ENCODE data around the gene NSMCE3.

NSMCE3 gene

GRCh38 chr15:29270169-29270955 is 740 bp upstream of the NSMCE3 start:
- Histone ChIP-seq H3K27me3 (ENCODE audit: control insufficient read depth in 1 of 2, insufficient read depth in 2 of 2, low read length in 2 of 2) (no peaks in the 10 kb centered on the region), H3K9me3 (ENCODE audit: control insufficient read depth in 2 of 2, low read length in 2 of 2) (no peaks in the 10 kb centered on the region), H3K36me3 (ENCODE audit: control insufficient read depth in 2 of 2, insufficient read depth in 2 of 2, low read length in 2 of 2) (no peaks in the 10 kb centered on the region), H3K4me3 (ENCODE audit: low read length in 2 of 2) (peak overlapping the region; percentile 82 to 98), H3K9ac (ENCODE audit: low read length in 2 of 2) (peak overlapping the region; percentile 90 to 92), H3K27ac (ENCODE audit: low read length) (peak overlapping the region; percentile 93), H3K4me1 (ENCODE audit: control insufficient read depth, insufficient read depth, low read length) (peaks cover 6% of the 10 kb centered on the region)

DNA sequence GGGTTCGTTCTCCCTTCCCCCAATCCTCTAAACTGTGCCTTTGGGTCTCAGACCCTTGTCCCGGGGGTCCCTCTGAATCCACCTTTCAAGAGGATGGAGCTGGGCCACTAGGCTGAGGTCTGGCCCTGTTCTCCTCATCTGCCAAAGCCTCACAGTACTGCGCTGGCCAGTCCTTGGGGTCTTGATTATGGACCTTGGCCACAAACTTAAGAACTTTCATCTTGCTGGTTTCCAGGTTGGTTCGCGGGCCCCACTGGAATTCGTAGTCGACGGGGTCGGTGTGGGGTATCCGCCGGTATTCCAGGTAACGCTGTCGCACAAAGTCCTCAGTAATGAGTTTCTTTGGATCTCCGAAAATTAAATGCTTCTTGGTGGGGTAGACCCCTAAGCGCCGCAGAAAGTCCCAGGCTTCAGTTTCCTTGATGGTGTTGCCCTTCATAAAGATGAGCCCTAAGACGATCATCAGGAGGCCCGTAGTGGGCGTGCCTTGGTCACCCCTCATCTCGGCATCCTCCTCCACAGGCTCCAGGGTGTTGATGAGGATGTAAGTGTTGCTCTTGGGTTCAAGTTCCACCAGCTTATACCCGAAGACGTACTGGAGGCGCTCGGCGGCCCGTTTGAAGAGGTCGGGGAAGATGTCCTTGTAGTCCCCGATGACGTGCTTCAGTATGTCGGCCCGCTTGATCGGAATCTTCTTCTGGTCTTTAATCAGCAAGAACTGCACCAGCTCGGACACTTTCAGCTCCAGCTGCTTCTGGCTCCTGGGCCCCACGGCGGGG is 727 bp downstream of the NSMCE3 start:
- Histone ChIP-seq H3K9ac (ENCODE audit: low read length in 2 of 2) (peak overlapping the region; percentile 90 to 92), H3K9me3 (ENCODE audit: control insufficient read depth in 2 of 2, low read length in 2 of 2) (no peaks in the 10 kb centered on the region), H3K4me1 (ENCODE audit: control insufficient read depth, insufficient read depth, low read length) (peaks cover 6% of the 10 kb centered on the region)

GRCh38 chr15:29266052-29266582 is 3.5 kb downstream of the NSMCE3 start:
- Histone ChIP-seq H3K9me3 (ENCODE audit: control insufficient read depth in 2 of 2, low read length in 2 of 2) (no peaks in the 10 kb centered on the region), H3K9ac (ENCODE audit: low read length in 2 of 2) (no peak overlapping the region)

More for the DNA sequence above, 727 bp downstream of the NSMCE3 start:
- H3K27me3 ChIP-seq (ENCODE audit: control insufficient read depth in 1 of 2, insufficient read depth in 2 of 2, low read length in 2 of 2) = no peaks in the 10 kb centered on the region
- H3K4me3 ChIP-seq (ENCODE audit: low read length in 2 of 2) = peak overlapping the region; percentile 82 to 98
- peak overlapping the region; percentile 93 for H3K27ac ChIP-seq (ENCODE audit: low read length)
- no peaks in the 10 kb centered on the region for H3K36me3 ChIP-seq (ENCODE audit: control insufficient read depth in 2 of 2, insufficient read depth in 2 of 2, low read length in 2 of 2)

DNA sequence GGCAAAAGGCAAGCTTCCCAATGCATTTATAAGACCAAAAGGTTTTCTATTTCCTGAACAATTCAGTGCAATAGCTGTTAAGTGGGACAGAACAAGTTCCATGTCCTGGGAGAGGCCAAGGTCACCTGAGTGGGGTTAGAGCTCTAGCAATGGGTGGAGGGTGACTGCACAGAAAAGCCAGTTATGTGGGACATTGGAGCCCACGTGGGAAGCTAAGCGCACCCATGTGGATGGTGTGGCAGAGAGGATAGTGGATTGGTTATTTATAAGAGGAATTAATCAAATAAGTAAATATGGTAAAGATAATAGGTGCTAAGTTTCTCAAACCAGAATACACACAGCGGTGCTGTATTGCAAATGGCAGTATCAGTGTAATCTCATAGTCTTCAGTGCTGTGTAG is 6.3 kb downstream of the NSMCE3 start:
- H3K4me3 ChIP-seq (ENCODE audit: low read length in 2 of 2) = no peak overlapping the region
- no peaks in the 10 kb centered on the region for H3K27me3 ChIP-seq (ENCODE audit: control insufficient read depth in 1 of 2, insufficient read depth in 2 of 2, low read length in 2 of 2)
- no peak overlapping the region for H3K27ac ChIP-seq (ENCODE audit: low read length)
- H3K9me3 ChIP-seq (ENCODE audit: control insufficient read depth in 2 of 2, low read length in 2 of 2) = no peaks in the 10 kb centered on the region
- H3K36me3 ChIP-seq (ENCODE audit: control insufficient read depth in 2 of 2, insufficient read depth in 2 of 2, low read length in 2 of 2) = no peaks in the 10 kb centered on the region
- no peak overlapping the region for H3K9ac ChIP-seq (ENCODE audit: low read length in 2 of 2)
- H3K4me1 ChIP-seq (ENCODE audit: control insufficient read depth, insufficient read depth, low read length) = no peaks in the 10 kb centered on the region

More at GRCh38 chr15:29266052-29266582, 3.5 kb downstream of the NSMCE3 start:
- peaks cover 6% of the 10 kb centered on the region for H3K4me1 ChIP-seq (ENCODE audit: control insufficient read depth, insufficient read depth, low read length)
- no peak overlapping the region for H3K4me3 ChIP-seq (ENCODE audit: low read length in 2 of 2)
- H3K36me3 ChIP-seq (ENCODE audit: control insufficient read depth in 2 of 2, insufficient read depth in 2 of 2, low read length in 2 of 2) = no peaks in the 10 kb centered on the region
- H3K27me3 ChIP-seq (ENCODE audit: control insufficient read depth in 1 of 2, insufficient read depth in 2 of 2, low read length in 2 of 2) = no peaks in the 10 kb centered on the region
- H3K27ac ChIP-seq (ENCODE audit: low read length) = no peak overlapping the region

DNA sequence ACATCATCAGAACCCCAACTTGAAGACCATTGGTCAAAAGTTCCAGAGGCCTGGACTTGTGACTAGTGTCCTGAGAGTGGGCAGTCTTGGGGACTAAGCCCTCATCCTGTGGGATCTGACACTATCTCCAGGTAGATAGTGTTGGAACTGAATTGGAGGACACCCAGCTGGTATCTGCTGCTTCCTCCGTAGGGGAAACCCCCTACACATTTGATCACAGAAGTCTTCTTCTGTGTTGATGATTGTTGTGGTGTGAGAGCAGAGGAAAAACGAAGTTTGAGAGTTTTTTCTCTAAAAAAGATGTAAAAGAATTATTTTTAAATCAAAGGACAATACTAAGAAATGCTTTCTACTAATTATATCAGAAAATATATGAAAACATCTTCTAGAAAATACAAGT is 6.9 kb downstream of the NSMCE3 start:
- H3K4me3 ChIP-seq (ENCODE audit: low read length in 2 of 2) = no peak overlapping the region
- no peaks in the 10 kb centered on the region for H3K27me3 ChIP-seq (ENCODE audit: control insufficient read depth in 1 of 2, insufficient read depth in 2 of 2, low read length in 2 of 2)
- H3K4me1 ChIP-seq (ENCODE audit: control insufficient read depth, insufficient read depth, low read length) = no peaks in the 10 kb centered on the region

DNA sequence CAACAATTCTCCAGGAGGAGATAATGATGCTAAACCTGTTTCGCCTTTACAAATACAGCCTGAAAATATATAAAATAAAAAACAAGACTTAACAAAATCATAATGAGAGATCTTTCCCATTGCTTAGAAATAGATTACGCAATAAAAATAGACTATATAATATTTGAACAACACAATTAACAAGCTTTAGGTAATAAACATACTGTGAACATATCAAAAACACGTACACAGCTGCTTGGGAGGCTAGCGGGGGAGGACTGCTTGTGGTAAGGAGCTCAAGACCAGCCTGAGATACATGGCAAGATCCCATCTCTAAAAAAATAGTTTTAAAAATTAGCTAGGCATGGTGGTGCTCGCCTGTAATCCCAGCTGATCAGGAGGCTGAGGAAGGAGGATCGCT is 8.7 kb downstream of the NSMCE3 start:
- Histone ChIP-seq H3K36me3 (ENCODE audit: control insufficient read depth in 2 of 2, insufficient read depth in 2 of 2, low read length in 2 of 2) (no peaks in the 10 kb centered on the region), H3K4me1 (ENCODE audit: control insufficient read depth, insufficient read depth, low read length) (no peaks in the 10 kb centered on the region), H3K9me3 (ENCODE audit: control insufficient read depth in 2 of 2, low read length in 2 of 2) (no peaks in the 10 kb centered on the region), H3K27ac (ENCODE audit: low read length) (no peak overlapping the region), H3K4me3 (ENCODE audit: low read length in 2 of 2) (no peak overlapping the region), H3K9ac (ENCODE audit: low read length in 2 of 2) (no peak overlapping the region), H3K27me3 (ENCODE audit: control insufficient read depth in 1 of 2, insufficient read depth in 2 of 2, low read length in 2 of 2) (no peaks in the 10 kb centered on the region)

More for the DNA sequence above, 6.9 kb downstream of the NSMCE3 start:
- Histone ChIP-seq H3K36me3 (ENCODE audit: control insufficient read depth in 2 of 2, insufficient read depth in 2 of 2, low read length in 2 of 2) (no peaks in the 10 kb centered on the region), H3K27ac (ENCODE audit: low read length) (no peak overlapping the region), H3K9ac (ENCODE audit: low read length in 2 of 2) (no peak overlapping the region), H3K9me3 (ENCODE audit: control insufficient read depth in 2 of 2, low read length in 2 of 2) (no peaks in the 10 kb centered on the region)

- H3K9me3 ChIP-seq (ENCODE audit: control insufficient read depth in 2 of 2, low read length in 2 of 2) = no peaks in the 10 kb centered on the region
Observed at GRCh38 chr15:29259233-29259632, 10.4 kb downstream of the NSMCE3 start.

DNA sequence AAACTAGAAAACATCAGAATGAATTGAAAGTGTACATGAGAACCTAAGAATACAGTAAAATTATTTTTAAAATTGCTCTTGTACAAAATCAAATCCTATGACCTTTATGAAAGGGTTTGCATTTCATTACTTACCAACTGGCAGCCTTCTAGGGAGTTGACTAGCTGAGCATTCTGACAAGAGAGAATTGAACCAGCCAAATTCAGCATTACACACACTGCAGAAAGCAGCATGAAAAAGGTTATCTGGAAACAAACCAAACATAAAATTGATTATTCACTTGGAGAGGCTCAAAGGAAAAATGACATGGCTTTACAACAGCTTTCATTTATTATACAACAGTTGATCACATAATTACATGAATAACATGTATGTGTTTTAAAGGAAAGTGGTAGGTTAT is 17.4 kb downstream of the NSMCE3 start:
- Histone ChIP-seq H3K4me3 (ENCODE audit: low read length in 2 of 2) (no peak overlapping the region), H3K4me1 (ENCODE audit: control insufficient read depth, insufficient read depth, low read length) (no peaks in the 10 kb centered on the region), H3K9ac (ENCODE audit: low read length in 2 of 2) (no peak overlapping the region), H3K27ac (ENCODE audit: low read length) (no peak overlapping the region), H3K9me3 (ENCODE audit: control insufficient read depth in 2 of 2, low read length in 2 of 2) (no peaks in the 10 kb centered on the region), H3K27me3 (ENCODE audit: control insufficient read depth in 1 of 2, insufficient read depth in 2 of 2, low read length in 2 of 2) (no peaks in the 10 kb centered on the region), H3K36me3 (ENCODE audit: control insufficient read depth in 2 of 2, insufficient read depth in 2 of 2, low read length in 2 of 2) (no peaks in the 10 kb centered on the region)

More at GRCh38 chr15:29259233-29259632, 10.4 kb downstream of the NSMCE3 start:
- Histone ChIP-seq H3K36me3 (ENCODE audit: control insufficient read depth in 2 of 2, insufficient read depth in 2 of 2, low read length in 2 of 2) (no peaks in the 10 kb centered on the region), H3K4me1 (ENCODE audit: control insufficient read depth, insufficient read depth, low read length) (no peaks in the 10 kb centered on the region), H3K27ac (ENCODE audit: low read length) (no peak overlapping the region), H3K9ac (ENCODE audit: low read length in 2 of 2) (no peak overlapping the region), H3K27me3 (ENCODE audit: control insufficient read depth in 1 of 2, insufficient read depth in 2 of 2, low read length in 2 of 2) (no peaks in the 10 kb centered on the region), H3K4me3 (ENCODE audit: low read length in 2 of 2) (no peak overlapping the region)

- Histone ChIP-seq H3K27ac (ENCODE audit: low read length) (no peak overlapping the region), H3K9ac (ENCODE audit: low read length in 2 of 2) (no peak overlapping the region), H3K4me3 (ENCODE audit: low read length in 2 of 2) (no peak overlapping the region), H3K9me3 (ENCODE audit: control insufficient read depth in 2 of 2, low read length in 2 of 2) (no peaks in the 10 kb centered on the region), H3K4me1 (ENCODE audit: control insufficient read depth, insufficient read depth, low read length) (no peaks in the 10 kb centered on the region), H3K36me3 (ENCODE audit: control insufficient read depth in 2 of 2, insufficient read depth in 2 of 2, low read length in 2 of 2) (no peaks in the 10 kb centered on the region), H3K27me3 (ENCODE audit: control insufficient read depth in 1 of 2, insufficient read depth in 2 of 2, low read length in 2 of 2) (no peaks in the 10 kb centered on the region)
Observed at GRCh38 chr15:29244544-29244943, 25.1 kb downstream of the NSMCE3 start.

GRCh38 chr15:29244123-29244522 is 25.5 kb downstream of the NSMCE3 start:
- Histone ChIP-seq H3K4me1 (ENCODE audit: control insufficient read depth, insufficient read depth, low read length) (no peaks in the 10 kb centered on the region), H3K9ac (ENCODE audit: low read length in 2 of 2) (no peak overlapping the region), H3K4me3 (ENCODE audit: low read length in 2 of 2) (no peak overlapping the region), H3K27ac (ENCODE audit: low read length) (no peak overlapping the region), H3K27me3 (ENCODE audit: control insufficient read depth in 1 of 2, insufficient read depth in 2 of 2, low read length in 2 of 2) (no peaks in the 10 kb centered on the region), H3K36me3 (ENCODE audit: control insufficient read depth in 2 of 2, insufficient read depth in 2 of 2, low read length in 2 of 2) (no peaks in the 10 kb centered on the region), H3K9me3 (ENCODE audit: control insufficient read depth in 2 of 2, low read length in 2 of 2) (no peaks in the 10 kb centered on the region)

Measured in stomach smooth muscle (tissue), 2 donors.